ENCODE measurements around the gene AGTRAP. TPM values are rescaled to one million over a fixed set of nuclear protein-coding genes. Genes with fewer than 3 reads are reported as not detected.

The AGTRAP gene
- total RNA-seq, 1 donor from 2014 or later = 64.5 TPM

GRCh38 chr1:11787251-11787803 is 51.4 kb downstream of the AGTRAP start:
- Histone ChIP-seq H3K27me3 (ENCODE audit: low read depth) (no peaks in the 10 kb centered on the region), H3K4me1 (peaks cover 82% of the 10 kb centered on the region), H3K36me3 (peaks cover 23% of the 10 kb centered on the region), H3K27ac (peak overlapping the region; percentile 93), H3K4me3 (peak overlapping the region; percentile 18), H3K9me3 (no peaks in the 10 kb centered on the region)
- ATAC-seq (peak; percentile 75 to 79), DNase-seq (peak; percentile 84)
- intact Hi-C loops (cut with DNase I) = no loop called here
- TF ChIP-seq CTCF (IDR thresholded peaks at IDR 0.05) = no peak

GRCh38 chr1:11787804-11788436 is 52.0 kb downstream of the AGTRAP start:
- intact Hi-C loops (cut with DNase I) = no loop called here
- peaks cover 29% of the 10 kb centered on the region for H3K36me3 ChIP-seq
- H3K4me1 ChIP-seq = peaks cover 88% of the 10 kb centered on the region
- peak overlapping the region; percentile 18 for H3K4me3 ChIP-seq
- no peaks in the 10 kb centered on the region for H3K9me3 ChIP-seq
- peak overlapping the region; percentile 93 for H3K27ac ChIP-seq
- no peaks in the 10 kb centered on the region for H3K27me3 ChIP-seq (ENCODE audit: low read depth)
- ATAC-seq (no peak), DNase-seq (no peak)
- no peak for TF ChIP-seq CTCF (IDR thresholded peaks at IDR 0.05)

GRCh38 chr1:11788549-11789053 is 52.7 kb downstream of the AGTRAP start:
- TF ChIP-seq CTCF (IDR thresholded peaks at IDR 0.05) = no peak
- H3K9me3 ChIP-seq = no peaks in the 10 kb centered on the region
- peaks cover 89% of the 10 kb centered on the region for H3K4me1 ChIP-seq
- H3K27ac ChIP-seq = peak overlapping the region; percentile 93
- DNase-seq = peak; percentile 58
- ATAC-seq = peak; percentile 22 to 53
- H3K27me3 ChIP-seq (ENCODE audit: low read depth) = no peaks in the 10 kb centered on the region
- intact Hi-C loops (cut with DNase I) = no loop called here
- H3K36me3 ChIP-seq = peaks cover 36% of the 10 kb centered on the region
- H3K4me3 ChIP-seq = peak overlapping the region; percentile 18

GRCh38 chr1:11789126-11790067 is 53.5 kb downstream of the AGTRAP start:
- peak overlapping the region; percentile 5 for H3K4me3 ChIP-seq
- H3K4me1 ChIP-seq = peaks cover 86% of the 10 kb centered on the region
- TF ChIP-seq CTCF (IDR thresholded peaks at IDR 0.05) = no peak
- intact Hi-C loops (cut with DNase I) = no loop called here
- H3K9me3 ChIP-seq = no peaks in the 10 kb centered on the region
- no peak for DNase-seq
- H3K36me3 ChIP-seq = peaks cover 44% of the 10 kb centered on the region
- no peaks in the 10 kb centered on the region for H3K27me3 ChIP-seq (ENCODE audit: low read depth)
- H3K27ac ChIP-seq = peak overlapping the region; percentile 93
- ATAC-seq = no peak

- H3K9me3 ChIP-seq = no peaks in the 10 kb centered on the region
- no peak overlapping the region for H3K4me3 ChIP-seq
- H3K4me1 ChIP-seq = peaks cover 77% of the 10 kb centered on the region
- TF ChIP-seq CTCF (IDR thresholded peaks at IDR 0.05) = no peak
- intact Hi-C loops (cut with DNase I) = no loop called here
- no peaks in the 10 kb centered on the region for H3K27me3 ChIP-seq (ENCODE audit: low read depth)
- peaks cover 52% of the 10 kb centered on the region for H3K36me3 ChIP-seq
- peak overlapping the region; percentile 93 for H3K27ac ChIP-seq
- ATAC-seq (no peak), DNase-seq (no peak)
Measured at GRCh38 chr1:11790101-11790879, 54.4 kb downstream of the AGTRAP start.

Data from lower lobe of right lung (tissue), 2 donors.